ENCODE data around the gene CNTROB. TPM values are rescaled to one million over a fixed set of nuclear protein-coding genes. Genes with fewer than 3 reads are reported as not detected.

Gene CNTROB
- total RNA-seq, 4 donors from 2014 or later, result 22.4 to 38.0 (median 28.0) TPM

- WGBS, 2 donors, result 0% methylated on average over 57 to 61 of the region's 100 CpGs
- Histone ChIP-seq H3K4me3 (peak within 1 kb of the TSS; percentile 59 to 76 (median 61)), H3K9me3 (no peaks in the 10 kb centered on the region), H3K27me3 (no peaks in the 10 kb centered on the region), H3K36me3 (peaks cover 0 to 17% (median 0%) of the 10 kb centered on the region in 3 donors), H3K4me1 (peaks cover 0 to 26% (median 11%) of the 10 kb centered on the region in 4 donors), H3K27ac (peak within 1 kb of the TSS; percentile 85 to 100 (median 96))
- DNase-seq (ENCODE audit: low spot score in 2 of 2), result peak; percentile 85 to 90
- TF ChIP-seq EP300 (IDR thresholded peaks at IDR 0.05) (peak in 1 of 2 donors; percentile 76), POLR2A (IDR thresholded peaks at IDR 0.05) (peak; percentile 85 to 89)
- TF ChIP-seq, protein P1, sequence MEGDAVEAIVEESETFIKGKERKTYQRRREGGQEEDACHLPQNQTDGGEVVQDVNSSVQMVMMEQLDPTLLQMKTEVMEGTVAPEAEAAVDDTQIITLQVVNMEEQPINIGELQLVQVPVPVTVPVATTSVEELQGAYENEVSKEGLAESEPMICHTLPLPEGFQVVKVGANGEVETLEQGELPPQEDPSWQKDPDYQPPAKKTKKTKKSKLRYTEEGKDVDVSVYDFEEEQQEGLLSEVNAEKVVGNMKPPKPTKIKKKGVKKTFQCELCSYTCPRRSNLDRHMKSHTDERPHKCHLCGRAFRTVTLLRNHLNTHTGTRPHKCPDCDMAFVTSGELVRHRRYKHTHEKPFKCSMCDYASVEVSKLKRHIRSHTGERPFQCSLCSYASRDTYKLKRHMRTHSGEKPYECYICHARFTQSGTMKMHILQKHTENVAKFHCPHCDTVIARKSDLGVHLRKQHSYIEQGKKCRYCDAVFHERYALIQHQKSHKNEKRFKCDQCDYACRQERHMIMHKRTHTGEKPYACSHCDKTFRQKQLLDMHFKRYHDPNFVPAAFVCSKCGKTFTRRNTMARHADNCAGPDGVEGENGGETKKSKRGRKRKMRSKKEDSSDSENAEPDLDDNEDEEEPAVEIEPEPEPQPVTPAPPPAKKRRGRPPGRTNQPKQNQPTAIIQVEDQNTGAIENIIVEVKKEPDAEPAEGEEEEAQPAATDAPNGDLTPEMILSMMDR (IDR thresholded peaks at IDR 0.05), result peak in 2 of 5 experiments; percentile 30 to 52
Measured at GRCh38 chr17:7915611-7916384, 16.2 kb upstream of the CNTROB start, which contains the start of gene RNF227. Gene RNF227, minus strand, starts transcription at chr17:7916289. Its CDS starts 94 bp downstream, at chr17:7916195.

GRCh38 chr17:7916385-7916682 is 15.7 kb upstream of the CNTROB start:
- TF ChIP-seq EP300 (IDR thresholded peaks at IDR 0.05) (peak in 1 of 2 donors; percentile 15), POLR2A (IDR thresholded peaks at IDR 0.05) (no peak)
- TF ChIP-seq, protein P1 (IDR thresholded peaks at IDR 0.05), result no peak
- peak overlapping the region; percentile 59 to 73 (median 61) for H3K4me3 ChIP-seq
- 18% methylated on average over 15 of the region's 15 CpGs for WGBS, 2 donors
- peaks cover 0 to 11% (median 0%) of the 10 kb centered on the region in 3 donors for H3K36me3 ChIP-seq
- peak overlapping the region; percentile 85 to 100 (median 96) for H3K27ac ChIP-seq
- no peaks in the 10 kb centered on the region for H3K9me3 ChIP-seq
- no peaks in the 10 kb centered on the region for H3K27me3 ChIP-seq
- peaks cover 0 to 26% (median 11%) of the 10 kb centered on the region in 4 donors for H3K4me1 ChIP-seq
- DNase-seq (ENCODE audit: low spot score in 2 of 2), result no peak

DNA sequence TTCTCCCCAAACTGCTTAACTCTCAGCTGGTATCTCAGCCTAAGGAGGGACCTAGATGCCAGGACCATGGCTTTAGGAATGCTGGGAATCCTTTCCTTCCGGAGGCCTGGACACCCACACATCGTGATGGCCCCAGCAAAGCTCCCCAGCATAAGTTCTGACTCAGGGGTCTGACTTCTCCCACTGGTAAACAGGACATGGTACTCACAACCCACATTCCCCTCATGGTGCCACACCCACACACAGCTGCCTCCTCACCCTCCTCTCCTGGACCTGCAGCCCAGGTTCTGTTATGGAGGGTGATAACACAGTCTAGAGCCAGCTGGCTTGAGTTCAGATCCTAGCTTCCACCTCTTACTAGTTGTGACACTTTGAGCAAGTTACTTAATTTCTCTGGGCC is 15.2 kb upstream of the CNTROB start:
- no peak for TF ChIP-seq POLR2A (IDR thresholded peaks at IDR 0.05)
- TF ChIP-seq, protein P1 (IDR thresholded peaks at IDR 0.05), result no peak
- no peak for TF ChIP-seq EP300 (IDR thresholded peaks at IDR 0.05)
- WGBS, 2 donors, result 5 to 28% methylated on average over 2 of the region's 2 CpGs
- peaks cover 0 to 26% (median 11%) of the 10 kb centered on the region in 4 donors for H3K4me1 ChIP-seq
- no peaks in the 10 kb centered on the region for H3K9me3 ChIP-seq
- DNase-seq (ENCODE audit: low spot score in 2 of 2), result no peak
- peaks cover 0 to 7% (median 0%) of the 10 kb centered on the region in 3 donors for H3K36me3 ChIP-seq
- peak overlapping the region; percentile 85 to 100 (median 96) for H3K27ac ChIP-seq
- no peaks in the 10 kb centered on the region for H3K27me3 ChIP-seq
- peak overlapping the region in 3 of 4 donors; percentile 60 to 73 (median 62) for H3K4me3 ChIP-seq

DNA sequence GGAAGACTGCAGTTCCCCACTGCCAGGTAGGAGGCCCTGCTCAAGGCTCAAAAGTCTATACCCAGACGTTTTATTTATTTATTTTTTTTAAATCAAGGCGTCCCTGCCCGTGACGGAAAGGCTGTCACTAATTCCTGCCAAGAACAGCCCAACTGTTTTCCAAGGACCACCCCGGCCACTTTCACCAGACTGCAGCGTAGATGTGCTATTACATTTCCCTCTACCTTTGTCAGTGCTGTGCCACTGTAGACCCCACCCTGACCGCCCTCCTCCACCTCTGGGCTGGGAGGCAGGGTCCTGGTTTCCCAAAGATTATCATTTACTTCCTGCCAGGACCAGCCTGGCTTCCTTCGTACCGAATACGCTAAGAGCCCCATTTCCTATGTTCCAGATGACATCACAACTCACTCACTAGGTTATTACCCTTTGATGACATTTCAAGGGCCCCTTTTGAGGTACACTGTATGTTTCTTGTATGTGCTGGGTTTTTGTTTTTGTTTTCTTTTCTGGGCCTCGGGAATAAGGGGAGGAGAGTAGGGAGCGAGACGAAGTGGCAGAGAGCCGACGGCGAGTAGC is 9.6 kb upstream of the CNTROB start:
- H3K9me3 ChIP-seq, result no peaks in the 10 kb centered on the region
- DNase-seq (ENCODE audit: low spot score in 2 of 2), result no peak
- WGBS, 2 donors, result 35% methylated on average over 16 of the region's 16 CpGs
- no peak for TF ChIP-seq EP300 (IDR thresholded peaks at IDR 0.05)
- no peak for TF ChIP-seq POLR2A (IDR thresholded peaks at IDR 0.05)
- TF ChIP-seq, protein P1 (IDR thresholded peaks at IDR 0.05), result no peak
- peaks cover 0 to 3% (median 0%) of the 10 kb centered on the region in 3 donors for H3K36me3 ChIP-seq
- H3K4me1 ChIP-seq, result peaks cover 0 to 13% (median 5%) of the 10 kb centered on the region in 4 donors
- peak overlapping the region; percentile 74 to 88 (median 78) for H3K27ac ChIP-seq
- no peaks in the 10 kb centered on the region for H3K27me3 ChIP-seq
- peak overlapping the region; percentile 34 to 60 (median 50) for H3K4me3 ChIP-seq
